Activated CD8-positive, alpha-beta memory T cell treated with anti-CD3 and anti-CD28 coated beads, Interleukin-2, amount 50 U/mL, for 4 hours (primary cell): ENCODE results near the gene PLXND1.

ENCODE experiments used
- DNase-seq: peaks from one replicate; pipeline ENCODE4 v3.0.0-alpha.2; 2020

The PLXND1 gene

DNA sequence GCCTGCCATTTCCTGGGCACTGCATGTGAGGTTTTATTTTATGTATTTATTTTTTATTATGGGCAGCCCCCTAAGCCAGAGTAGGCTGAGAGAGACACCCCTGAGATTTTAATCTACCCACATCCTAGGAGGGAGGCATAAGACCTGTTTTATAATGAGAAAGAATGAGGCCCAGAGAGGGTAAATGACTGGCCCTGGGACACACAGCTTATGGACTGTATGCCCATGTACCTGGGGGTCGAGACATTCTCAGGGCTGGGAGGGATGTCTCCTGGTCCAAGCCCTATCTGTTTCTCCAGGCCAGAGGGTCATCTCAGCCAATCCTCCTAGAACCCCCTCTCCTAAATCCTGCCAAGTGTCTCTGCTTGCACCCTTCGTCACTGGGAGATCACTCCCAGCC is 6.1 kb downstream of the PLXND1 start:
- no peak for DNase-seq

DNA sequence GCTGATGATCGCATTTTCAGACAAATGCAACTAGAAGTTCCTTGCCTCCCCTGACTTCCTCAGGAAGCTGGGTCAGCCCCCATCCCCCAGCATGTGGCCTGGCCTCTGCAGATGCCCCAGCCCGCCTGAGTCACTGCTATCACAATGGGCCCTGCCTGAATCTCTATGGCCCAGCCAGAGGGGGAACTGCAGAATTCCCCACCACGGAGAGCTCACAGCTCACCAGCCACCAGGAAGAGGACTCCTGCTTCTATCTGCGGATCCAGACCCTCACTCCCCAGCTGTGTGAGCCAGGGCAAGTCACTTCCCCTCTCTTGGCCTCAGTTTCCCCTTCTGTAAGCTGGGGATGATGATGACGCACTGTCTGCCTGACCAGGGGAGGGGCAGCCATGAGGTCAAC is 6.9 kb downstream of the PLXND1 start:
- DNase-seq: no peak

DNA sequence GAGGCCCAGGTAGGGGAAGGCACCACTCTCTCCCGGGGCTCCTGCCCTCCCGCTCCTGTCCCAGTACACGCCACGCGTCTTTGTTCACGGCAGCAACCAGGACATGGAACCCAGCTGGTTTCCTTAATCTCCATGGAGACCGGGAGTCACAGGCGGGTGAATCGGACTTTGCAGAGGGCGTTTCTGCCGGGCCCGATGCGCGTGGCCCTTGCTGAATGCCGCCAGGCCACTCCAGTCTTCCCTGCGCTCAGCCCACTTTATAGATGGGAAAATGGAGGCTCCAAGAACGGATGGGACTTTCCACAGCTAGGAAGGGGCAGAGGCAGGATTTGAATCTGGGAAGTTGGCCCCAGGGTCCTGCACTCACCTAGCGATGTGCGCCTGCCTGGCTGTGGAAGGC is 7.4 kb downstream of the PLXND1 start:
- DNase-seq: no peak

DNA sequence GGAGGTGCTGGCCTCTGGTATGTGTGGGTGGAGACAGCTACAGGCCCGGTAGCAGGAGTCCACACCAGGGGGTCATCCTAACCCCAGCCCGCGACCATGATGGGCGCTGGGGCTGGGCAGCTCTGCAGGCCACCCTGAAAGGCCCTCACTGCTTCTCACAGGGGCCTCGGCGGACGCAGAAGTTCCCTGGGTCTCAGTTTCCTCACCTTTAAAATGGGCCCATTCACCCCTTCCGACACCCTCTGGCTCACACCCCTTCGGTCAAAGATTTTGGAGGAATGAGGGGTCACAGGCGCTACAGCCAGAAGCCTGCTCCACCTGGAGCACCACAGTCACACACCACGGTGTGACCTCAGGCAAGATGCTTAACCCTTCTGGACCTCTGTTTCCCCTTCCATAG is 8.0 kb downstream of the PLXND1 start:
- DNase-seq: no peak

DNA sequence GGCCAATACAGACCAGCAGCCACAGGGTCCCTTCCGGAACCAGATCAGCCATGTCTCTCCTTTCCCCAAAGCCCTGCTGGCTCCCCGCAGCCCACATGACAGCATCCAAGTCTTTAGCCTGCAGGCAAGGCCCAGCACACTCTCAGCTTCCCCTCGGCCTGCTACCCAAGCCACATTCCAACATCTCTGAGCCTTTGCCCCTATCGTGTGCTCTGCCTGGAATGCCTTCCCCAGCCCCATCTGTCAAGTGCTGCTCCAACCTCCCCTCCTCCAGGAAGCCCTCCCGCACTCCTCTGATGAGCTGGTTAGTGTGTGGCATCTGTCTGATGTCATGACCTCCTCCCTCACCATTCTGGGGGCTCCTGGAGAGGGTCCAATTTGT is 8.5 kb downstream of the PLXND1 start:
- no peak for DNase-seq

DNA sequence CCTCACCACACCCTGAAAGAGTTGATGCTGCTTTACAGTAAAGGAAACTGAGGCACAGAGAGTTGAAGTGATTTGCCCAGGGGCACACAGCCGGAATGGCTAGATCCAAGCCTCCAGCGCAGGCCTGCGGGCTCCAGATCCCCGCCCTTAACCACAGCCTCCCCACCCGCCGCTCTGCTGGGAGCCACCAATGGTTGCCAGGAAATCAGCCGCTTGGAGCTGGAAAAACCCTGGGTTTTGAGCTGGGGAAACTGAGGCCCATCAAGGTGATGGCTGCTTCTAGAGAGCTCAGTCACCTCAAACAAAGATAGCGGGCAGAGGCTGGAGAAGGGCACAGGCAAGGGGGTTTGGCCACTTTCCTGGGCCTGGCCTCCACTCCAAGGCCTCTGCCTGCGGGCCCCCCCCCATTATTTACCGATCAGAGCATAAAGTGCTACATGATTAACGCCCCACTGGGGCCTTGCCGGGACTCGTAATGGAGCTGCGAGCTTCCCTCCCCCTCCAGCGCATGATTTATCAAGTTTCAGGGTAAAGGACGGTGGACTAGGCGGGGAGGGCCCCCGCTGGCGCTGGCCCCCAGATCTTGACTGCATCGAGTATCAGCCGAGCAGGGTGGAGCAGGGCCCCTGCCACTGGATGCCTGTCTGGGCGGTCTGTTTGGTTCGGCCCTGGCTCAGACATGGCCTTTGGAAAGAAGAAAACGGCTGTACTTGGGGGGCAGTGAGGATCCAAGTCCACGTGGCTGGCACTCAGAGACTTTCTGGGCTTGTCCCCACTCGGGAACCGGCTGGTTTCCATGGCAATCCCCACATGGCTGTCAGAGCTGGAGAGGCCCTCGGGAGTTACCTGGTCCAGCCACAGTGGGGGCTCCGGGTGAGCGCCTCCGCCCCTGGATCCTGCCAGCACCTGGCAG is 9.1 kb downstream of the PLXND1 start:
- no peak for DNase-seq

DNA sequence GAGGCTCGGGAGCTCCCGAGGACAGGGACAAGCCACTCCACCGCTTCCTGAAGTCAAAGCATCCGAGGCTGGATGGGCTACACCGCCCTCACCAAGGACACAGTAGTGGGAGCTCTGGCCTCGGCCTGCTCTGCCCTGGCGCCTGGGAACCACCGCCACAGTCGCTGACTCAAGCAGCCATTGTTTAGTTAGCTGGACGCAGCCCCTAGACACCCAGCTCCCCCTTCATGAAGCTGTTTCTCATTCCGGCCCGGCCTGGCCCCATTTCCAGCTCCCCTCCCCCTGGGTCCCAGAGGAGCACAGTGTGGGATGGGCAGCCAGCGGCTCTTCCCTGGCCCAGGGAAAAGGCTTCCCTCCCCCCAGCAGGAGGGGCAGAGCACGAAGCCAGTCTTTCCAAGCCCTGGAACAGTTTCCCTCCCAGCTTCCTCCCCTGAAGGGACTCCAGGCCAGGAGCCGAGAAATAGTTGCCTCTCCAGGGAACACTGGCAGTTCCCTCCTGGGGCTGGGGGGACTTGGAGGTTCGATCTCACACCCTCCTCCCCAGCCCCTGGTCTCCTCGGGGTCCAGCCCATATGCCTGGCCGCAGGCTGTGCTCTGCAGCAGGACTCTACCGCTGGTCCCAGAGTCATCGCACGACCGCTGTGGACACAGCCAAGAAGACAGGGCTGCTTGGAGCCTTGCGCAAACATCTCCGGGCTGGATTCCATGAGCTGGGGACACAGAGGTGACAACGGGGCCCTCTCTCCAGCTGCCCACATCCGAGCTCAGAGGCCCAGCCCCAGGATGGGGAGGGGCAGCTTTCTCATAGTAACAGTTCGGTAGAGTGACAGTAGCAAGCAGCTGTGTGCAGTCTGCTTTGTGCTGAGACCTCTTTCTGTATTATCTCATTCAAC is 10.0 kb downstream of the PLXND1 start:
- DNase-seq: no peak

DNA sequence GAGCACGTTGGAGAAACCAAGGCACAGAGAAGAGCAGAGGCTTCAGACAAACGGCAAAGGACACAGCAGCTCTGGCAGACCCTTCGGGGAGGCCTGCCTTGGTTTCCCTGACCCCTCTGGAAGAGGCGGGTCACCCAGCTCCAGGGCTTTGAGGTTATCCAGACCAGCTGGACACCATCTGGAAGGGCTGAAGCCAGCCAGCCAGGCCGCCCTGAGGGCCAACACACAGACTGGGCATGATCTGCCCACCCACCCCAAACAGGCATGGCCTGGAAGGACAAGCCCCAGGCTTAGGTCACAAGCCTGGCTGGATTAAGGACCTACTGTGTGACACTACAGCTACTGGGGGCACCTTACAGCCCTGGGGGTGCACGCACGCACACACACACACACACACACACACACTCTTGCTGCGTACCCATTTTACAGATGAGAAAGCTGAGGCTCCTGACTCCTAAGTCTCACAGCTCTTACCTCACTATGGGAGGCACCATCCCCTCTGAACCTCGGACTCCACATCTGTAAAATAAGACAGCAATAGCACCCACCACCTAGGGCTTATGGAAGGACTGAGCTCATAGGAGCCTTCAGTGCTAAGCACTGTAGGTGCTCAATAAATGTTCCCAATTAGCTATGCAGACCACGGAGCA is 10.8 kb downstream of the PLXND1 start:
- DNase-seq: no peak

DNA sequence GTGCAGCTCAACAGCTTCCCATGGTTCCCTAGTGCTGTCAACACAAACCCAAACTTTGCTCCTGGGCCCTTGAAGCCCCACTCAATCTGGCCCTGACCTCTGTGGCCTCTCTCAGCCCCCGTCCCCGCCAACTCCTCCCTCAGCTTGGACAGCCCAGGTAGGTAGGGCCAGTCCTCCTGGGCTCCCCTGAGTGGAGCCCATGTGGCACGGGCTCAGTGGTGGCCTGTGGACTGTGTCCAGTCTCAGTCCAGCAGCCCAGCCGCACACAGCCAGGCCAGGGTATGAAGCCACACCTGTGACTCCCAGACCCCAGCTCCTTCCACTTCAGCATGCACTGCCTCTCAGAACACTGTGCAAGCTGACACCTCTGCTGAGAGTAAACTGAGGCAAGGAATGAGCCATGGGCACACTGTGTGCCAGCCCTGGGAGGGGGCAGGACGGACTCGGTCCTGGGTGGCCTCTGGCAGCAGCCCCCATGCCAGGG is 11.5 kb downstream of the PLXND1 start:
- no peak for DNase-seq

DNA sequence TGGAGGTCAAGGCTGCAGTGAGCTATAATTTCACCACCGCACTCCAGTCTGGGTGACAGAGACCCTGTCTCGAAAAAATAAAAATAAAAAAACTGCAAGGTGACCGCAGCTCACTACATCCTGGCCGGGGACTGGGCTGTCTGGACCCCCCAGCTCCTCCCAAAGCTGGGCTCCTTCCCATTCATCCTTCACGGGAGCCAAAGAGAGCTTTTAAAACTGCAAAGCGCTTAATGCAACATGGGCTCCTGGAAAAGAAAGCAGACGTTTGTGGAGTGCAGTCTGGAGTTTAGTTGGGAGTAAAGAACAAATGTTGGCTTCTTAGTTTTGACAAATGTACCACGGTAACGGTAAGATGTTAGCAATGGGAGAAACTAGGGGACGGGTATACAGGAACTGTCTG is 12.1 kb downstream of the PLXND1 start:
- no peak for DNase-seq

DNA sequence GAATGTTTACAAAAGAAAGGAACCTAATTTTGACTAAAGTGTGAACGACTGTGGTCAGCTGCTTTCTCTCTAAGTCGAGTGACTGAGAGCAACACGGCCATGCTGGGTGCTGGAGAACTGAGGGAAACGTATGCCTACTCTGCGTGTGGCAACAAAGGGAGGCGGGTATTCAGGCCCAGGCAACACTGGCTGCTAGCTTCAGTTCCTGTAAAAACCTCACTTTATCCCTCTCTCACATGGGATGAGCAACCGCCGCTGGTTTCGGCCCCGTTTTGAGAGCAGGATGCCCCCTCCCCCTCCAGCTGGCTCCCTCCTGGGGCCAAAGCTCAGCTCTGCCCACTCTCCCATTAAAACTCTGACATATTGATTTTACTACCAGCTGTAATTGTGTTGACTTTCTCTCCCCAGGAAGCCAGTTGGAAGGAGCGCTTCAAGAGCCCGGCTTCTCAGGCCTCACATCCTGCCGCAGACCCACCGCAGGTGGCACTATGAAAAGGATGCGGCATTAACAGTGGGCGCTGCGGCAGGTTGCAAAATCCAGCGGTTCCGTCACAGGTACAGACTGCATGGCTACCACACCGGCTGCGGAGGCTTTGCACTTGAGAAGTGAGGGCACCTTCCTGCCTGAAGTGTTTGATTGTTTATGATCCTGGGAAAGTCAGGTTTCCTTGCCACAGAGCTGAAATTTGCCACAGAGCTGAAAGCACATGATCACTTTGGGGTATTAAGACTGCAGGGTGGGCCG is 12.7 kb downstream of the PLXND1 start:
- DNase-seq: peak; percentile 50

DNA sequence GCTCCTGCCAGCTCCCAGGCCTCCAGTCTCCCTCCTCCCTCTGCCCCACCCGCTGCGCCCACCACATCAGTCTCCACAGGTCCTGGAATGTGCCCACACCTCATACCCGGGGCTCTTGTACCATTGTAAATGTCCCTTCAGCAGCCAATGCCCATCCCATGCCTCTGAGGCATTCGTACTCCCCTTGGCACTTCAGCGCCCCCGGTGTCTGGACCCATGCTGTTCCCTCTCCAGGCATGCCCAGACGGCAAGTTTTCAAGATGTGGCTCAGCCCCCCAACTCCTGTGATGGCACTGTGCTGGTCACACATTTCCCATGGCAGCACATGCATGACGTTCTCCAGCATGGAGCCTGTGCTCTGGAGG is 13.3 kb downstream of the PLXND1 start:
- DNase-seq: no peak

DNA sequence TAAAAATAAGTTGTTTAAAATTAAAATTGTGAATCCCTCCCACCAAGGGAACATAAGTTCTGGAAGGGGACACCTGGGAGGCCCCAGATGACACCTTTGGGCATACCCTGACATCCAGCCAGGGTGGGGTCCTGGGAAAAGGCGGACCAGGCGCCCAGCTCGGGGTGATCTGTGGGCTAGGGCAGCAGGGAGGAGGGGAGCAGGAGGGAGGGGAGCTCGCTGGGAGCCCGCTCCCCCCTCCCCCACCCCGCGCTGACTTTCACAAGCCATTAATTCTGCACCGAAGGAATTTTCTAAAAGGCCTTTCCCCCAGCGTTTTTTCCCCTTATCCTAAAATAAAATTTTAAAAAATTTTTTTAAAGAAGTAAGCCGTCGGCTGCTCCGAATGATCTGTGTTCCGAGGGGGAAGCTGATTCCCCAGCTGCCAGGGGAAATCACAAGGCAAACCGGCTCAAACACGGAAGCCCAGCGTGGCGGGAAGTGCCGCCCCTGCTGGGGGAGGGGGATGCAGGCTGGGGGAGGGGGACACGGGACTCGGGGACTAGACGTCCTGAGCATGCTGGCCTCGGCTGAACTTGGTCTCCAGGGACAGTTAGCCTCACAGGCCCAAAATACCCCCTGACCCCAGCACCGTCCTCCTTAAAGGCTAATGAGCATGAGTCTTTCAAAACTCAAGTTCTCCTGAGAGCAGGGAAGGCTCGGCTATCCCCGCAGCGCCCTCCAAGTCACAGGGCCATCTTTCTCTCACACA is 13.9 kb downstream of the PLXND1 start:
- DNase-seq: no peak

DNA sequence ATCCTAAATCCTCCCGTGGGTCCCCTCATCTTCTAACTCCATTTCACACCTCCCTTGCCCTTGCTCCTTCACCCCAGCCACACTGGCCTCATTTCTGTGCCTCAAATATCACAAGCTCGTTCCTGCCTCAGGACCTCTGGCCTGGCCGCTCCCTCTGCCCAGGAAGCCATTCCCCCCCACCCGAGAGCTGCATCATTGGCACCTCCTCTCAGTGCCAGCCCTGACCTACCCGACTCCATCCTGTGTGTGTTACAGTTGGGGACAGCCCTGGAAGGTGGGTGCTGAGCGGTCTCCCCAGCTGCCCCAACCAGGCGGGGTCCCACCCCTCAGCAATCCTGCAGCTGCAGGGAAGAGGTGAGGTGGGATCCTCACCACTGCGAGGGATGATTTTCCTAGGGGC is 14.5 kb downstream of the PLXND1 start:
- DNase-seq: no peak

DNA sequence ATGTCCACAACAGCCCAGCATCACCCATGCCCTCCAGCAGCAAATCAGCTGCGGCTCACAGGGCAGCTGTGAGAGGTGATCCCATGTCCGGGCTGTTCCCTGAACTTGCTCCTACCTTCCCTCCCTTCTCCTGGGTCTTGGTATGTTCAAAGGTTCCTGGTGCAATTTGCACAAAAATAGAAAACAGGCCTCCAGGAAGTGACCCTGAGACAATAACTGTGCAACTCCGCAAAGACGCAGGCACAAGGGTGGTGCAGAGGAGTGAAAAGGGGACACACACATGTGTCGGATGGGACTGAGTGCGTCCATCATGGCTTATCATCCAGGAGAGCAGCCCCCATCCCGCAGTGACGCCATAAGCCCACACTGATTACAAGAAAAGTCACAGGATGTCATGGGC is 16.3 kb downstream of the PLXND1 start:
- no peak for DNase-seq

DNA sequence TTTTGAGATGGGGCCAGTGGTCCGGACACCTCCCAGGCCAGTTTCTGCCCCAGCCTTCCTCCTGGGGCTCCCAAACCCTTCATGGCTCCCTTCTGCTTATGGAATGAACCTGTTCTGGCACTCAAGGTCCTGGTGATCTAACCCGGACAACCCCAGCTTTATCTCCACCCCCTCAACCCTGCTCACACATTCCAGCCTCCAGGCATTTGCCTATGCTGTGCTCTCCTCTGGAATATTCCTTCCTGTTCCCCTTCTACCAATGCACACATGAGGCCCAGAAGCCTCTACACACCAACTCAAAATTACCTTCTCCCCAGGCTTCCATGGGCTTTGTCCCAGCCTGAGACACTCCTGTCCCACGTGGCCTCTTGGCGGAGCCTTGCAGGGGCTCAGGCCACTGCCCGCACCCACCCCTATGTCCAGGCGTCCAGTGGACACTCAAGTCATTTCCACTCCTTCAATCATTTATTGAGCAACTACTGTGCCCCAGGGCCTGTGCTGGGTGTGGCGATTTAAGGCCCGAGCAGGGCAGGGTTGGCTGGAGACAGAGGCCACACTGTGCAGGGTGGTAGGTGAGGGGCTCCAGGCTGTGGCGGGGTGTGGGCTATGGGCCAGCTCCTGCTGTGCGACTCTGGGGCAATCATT is 18.8 kb downstream of the PLXND1 start:
- no peak for DNase-seq

DNA sequence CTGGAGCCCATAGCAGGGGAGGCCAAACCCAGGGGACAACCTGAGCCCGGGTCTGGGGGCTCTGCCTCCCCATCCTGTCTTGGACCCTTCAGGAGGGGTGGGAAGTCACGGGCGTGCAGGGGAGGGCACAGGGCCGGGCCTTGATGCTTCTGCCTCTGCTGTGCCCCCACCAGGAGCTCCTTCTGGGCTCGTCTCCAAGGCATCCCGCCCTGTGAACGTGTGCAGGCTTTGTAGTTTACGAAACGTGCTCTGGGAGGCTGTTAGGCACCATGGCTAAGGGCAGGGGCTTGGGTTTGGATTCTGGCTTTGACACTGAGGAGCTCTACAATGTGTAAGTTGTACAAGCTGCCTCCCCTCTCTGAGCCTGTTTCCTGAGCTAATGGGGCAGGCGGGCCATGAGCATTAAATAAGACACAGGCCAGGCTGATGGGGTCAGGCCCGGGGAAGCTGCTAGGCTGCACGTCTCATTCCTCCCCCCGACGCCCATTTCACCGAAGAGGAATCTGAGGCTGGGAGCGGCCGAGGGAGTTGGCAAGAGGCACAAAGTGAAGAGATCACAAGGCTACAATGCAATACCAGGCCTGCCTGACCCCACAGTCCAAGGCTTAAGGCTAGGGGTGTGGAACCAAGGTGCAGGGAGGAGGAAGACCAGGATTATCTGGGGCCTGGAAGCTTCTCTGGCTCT is 19.6 kb downstream of the PLXND1 start:
- DNase-seq: no peak

DNA sequence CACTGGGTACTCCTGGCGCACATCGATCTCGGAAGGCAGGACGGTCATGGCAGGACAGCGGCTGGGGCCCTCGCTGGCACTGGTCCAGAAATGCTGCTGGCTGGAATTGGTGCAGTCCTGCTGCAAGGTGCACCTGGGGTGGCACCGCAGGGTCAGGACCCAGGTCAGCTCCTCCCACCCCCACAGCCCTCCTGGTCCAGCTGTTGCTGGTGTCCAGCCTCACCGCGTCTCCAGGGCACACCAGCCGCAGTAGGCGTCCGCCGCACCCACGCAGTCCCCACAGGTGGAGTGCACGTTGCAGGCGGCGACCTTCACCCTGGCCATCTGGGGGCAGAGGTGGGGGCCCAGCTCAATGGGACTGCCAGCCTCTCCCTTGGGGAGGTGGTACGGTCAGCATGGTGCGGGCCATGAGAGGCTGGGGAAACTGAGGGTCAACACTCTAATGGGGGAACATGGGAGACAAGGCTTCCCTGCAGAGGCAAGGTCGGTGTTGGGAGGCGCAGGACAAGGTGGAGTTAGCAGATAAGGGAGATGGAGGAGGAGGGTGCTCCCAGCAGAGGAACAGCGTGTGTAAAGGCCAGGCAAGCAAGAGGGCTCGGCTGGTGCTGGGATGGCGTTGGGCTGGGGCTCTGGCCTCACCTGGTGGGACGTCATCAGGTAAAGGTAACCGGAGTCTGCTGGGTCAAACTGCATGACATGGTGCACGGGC is 20.4 kb downstream of the PLXND1 start:
- DNase-seq: no peak

DNA sequence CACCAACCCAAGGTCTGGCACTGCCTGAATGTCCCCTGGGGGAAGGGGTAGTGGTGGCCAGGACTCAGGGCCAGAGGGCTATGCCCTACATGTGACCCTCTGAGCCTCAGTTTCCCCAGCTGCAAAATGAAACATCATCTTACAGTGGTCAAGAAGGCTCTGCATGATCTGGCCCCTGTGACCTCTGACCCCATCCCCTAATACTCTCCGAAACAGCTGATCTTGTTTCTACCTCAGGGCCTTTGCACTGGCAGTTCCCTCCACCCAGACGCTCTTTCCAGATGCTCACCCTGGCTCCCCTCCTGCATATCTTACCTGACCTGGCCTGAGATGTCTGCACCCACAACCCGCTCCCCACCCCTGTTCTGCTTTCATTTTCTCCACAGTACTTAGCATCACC is 21.8 kb downstream of the PLXND1 start:
- no peak for DNase-seq

DNA sequence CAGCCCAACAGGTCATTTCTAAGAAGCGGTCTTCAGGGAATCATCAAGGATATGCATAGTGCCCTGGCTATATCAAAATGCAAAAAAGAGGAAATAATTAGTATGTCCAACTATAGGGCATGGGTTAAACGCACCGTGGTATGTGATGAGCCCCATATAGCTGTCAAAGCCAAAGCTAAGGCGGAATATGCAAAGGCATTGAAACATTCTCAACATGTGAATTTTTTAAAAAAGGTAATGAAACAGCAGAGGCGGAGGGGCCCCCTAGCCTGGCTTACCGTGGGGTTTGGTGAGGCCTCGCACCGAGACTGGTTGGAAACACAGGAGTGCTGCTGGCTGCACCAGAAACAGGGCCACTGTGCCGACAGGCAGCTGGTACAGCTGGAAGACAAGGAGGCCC is 23.2 kb downstream of the PLXND1 start:
- no peak for DNase-seq
